ENCODE results near the gene RNF8. TPM values are rescaled to one million over a fixed set of nuclear protein-coding genes. Genes with fewer than 3 reads are reported as not detected.

The RNF8 gene
- total RNA-seq, 2 experiments from 2014 or later: 19.8 to 21.1 TPM

DNA sequence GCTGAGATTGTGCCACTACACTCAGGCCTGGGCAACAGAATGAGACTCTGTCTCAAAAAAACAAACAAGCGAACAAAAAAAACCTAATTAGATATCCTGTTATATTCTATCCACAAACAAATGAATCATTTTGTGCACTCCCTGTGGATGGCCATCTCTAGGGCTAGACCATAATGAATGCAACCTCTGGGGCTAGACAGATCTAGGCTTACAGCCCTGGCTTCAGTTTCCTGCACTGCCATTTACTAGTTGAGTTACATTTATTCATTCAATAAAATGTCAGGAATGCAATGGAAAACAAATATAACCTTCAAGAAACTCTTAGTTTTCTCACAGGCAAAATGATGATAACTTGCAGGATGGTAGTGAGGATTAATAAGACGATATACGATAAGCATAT, 6.6 kb upstream of the RNF8 start:
- H3K4me3 Mint-ChIP-seq: no peak overlapping the region
- no peaks in the 10 kb centered on the region for H3K4me1 Mint-ChIP-seq (ENCODE audit: low read depth)
- H3K9me3 Mint-ChIP-seq: no peaks in the 10 kb centered on the region
- no peak overlapping the region for H3K27ac Mint-ChIP-seq
- no peaks in the 10 kb centered on the region for H3K36me3 Mint-ChIP-seq (ENCODE audit: low read depth)
- ChIA-PET POLR2A (interaction anchor here (0.6 kb wide), 1 partner anchor 12 kb away, joined by 4 read pairs; no protein-coding TSS in a partner anchor), CTCF (no interaction called here)
- TF ChIP-seq CTCF (IDR thresholded peaks at IDR 0.05): no peak
- intact Hi-C loops (cut with micrococcal nuclease): no loop called here
- peaks cover 24% of the 10 kb centered on the region for H3K27me3 Mint-ChIP-seq
- ATAC-seq (no peak), DNase-seq (no peak)

DNA sequence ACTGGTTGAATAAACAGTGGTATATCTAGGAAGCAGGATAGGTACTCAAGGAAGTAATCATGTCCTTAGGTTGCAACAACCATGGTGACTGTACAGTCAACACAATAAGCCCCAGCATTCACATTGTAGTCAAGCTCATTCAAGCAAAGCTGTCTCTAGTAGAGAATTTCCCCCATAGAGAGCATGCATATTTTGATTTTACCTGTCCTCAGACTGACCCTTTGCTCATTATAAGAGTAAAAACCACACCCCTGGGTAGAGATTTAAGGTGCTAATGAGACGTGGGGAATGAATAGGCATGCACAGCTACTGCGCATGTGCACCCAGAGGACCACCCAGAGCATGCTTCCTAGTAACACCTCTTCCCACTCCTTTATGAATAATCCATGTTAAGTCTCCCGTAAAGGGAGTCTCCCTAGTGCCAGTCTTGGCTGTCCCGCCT, 6.1 kb upstream of the RNF8 start:
- intact Hi-C loops (cut with micrococcal nuclease): no loop called here
- ATAC-seq (no peak), DNase-seq (no peak)
- H3K4me1 Mint-ChIP-seq (ENCODE audit: low read depth): no peaks in the 10 kb centered on the region
- H3K27ac Mint-ChIP-seq: no peak overlapping the region
- POLR2A ChIA-PET: interaction anchor here (0.6 kb wide), 1 partner anchor 12 kb away, joined by 4 read pairs; no protein-coding TSS in a partner anchor
- no peaks in the 10 kb centered on the region for H3K9me3 Mint-ChIP-seq
- H3K36me3 Mint-ChIP-seq (ENCODE audit: low read depth): no peaks in the 10 kb centered on the region
- peaks cover 24% of the 10 kb centered on the region for H3K27me3 Mint-ChIP-seq
- no peak overlapping the region for H3K4me3 Mint-ChIP-seq
- TF ChIP-seq CTCF (IDR thresholded peaks at IDR 0.05): no peak
- CTCF ChIA-PET: no interaction called here

DNA sequence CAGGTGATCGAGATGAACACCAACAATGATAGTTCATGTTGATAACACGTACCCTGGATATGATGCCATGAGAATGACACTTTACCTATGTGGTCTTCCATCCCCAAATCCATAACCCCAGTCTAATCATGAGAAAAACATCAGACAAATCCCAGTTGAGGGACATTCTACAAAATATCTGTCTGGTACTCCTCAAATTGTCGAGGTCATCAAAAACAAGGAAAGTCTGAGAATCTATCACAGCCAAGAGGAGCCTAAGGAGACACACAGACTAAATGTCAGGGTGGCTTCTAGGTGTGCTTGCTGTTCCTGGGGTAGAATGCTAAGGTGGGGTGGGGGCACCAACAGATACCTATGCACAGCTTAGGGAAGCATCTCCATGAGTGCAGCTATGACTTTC, 2.8 kb upstream of the RNF8 start:
- no peak overlapping the region for H3K4me3 Mint-ChIP-seq
- ChIA-PET POLR2A (interaction anchor here (0.7 kb wide), 1 partner anchor 12 kb away, joined by 3 read pairs; no protein-coding TSS in a partner anchor), CTCF (no interaction called here)
- intact Hi-C loops (cut with micrococcal nuclease): no loop called here
- H3K27ac Mint-ChIP-seq: no peak overlapping the region
- TF ChIP-seq CTCF (IDR thresholded peaks at IDR 0.05): no peak
- DNase-seq: no peak
- H3K36me3 Mint-ChIP-seq (ENCODE audit: low read depth): peaks cover 6% of the 10 kb centered on the region
- H3K27me3 Mint-ChIP-seq: peaks cover 13% of the 10 kb centered on the region
- no peaks in the 10 kb centered on the region for H3K9me3 Mint-ChIP-seq
- ATAC-seq: no peak
- H3K4me1 Mint-ChIP-seq (ENCODE audit: low read depth): peaks cover 18% of the 10 kb centered on the region

DNA sequence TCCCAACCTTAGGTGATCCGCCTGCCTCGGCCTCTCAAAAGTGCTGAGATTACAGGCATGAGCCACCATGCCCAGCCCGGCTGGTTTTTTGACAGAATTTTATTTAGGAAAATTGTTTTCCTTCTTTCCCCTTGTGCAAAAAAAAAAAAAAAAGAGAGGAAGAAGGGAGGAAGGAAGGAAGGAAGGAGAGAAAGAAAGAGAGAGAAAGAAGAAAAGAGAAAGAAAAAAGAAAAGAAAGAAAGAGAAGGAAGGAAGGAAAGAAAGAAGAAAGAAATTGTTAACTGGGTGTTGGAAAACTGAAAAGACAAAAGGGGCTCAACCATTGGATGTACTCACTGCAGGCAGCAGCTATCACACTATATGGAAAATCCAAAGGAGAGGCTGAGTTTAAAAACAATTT, 1.4 kb upstream of the RNF8 start:
- Mint-ChIP-seq H3K27ac (no peak overlapping the region), H3K4me3 (no peak overlapping the region), H3K27me3 (peaks cover 7% of the 10 kb centered on the region), H3K4me1 (ENCODE audit: low read depth) (peaks cover 19% of the 10 kb centered on the region), H3K36me3 (ENCODE audit: low read depth) (peaks cover 6% of the 10 kb centered on the region), H3K9me3 (no peaks in the 10 kb centered on the region)
- intact Hi-C loops (cut with micrococcal nuclease): no loop called here
- DNase-seq (no peak), ATAC-seq (no peak)
- TF ChIP-seq CTCF (IDR thresholded peaks at IDR 0.05): no peak
- ChIA-PET CTCF (interaction anchor here (1.2 kb wide), 1 partner anchor 26 kb away, joined by 3 read pairs; no protein-coding TSS in a partner anchor), POLR2A (interaction anchor here (0.7 kb wide), 1 partner anchor 80 kb away, joined by 3 read pairs; no protein-coding TSS in a partner anchor)

GRCh38 chr6:37354526-37355384, 972 bp downstream of the RNF8 start:
- DNase-seq: peak; percentile 47
- ATAC-seq: peak; percentile 15
- ChIA-PET POLR2A (interaction anchor here (1.0 to 1.1 kb wide), 2 partner anchors 8 to 80 kb away, joined by 3 to 4 read pairs; no protein-coding TSS in a partner anchor), CTCF (interaction anchor here (0.9 to 3.2 kb wide), 3 partner anchors 10 to 29 kb away, joined by 3 to 11 read pairs (median 3); no protein-coding TSS in a partner anchor)
- no peak for TF ChIP-seq CTCF (IDR thresholded peaks at IDR 0.05)
- intact Hi-C loops (cut with micrococcal nuclease): no loop called here
- H3K36me3 Mint-ChIP-seq (ENCODE audit: low read depth): peaks cover 6% of the 10 kb centered on the region
- no peaks in the 10 kb centered on the region for H3K27me3 Mint-ChIP-seq
- H3K9me3 Mint-ChIP-seq: no peaks in the 10 kb centered on the region
- peak overlapping the region; percentile 90 for H3K4me3 Mint-ChIP-seq
- peaks cover 26% of the 10 kb centered on the region for H3K4me1 Mint-ChIP-seq (ENCODE audit: low read depth)
- H3K27ac Mint-ChIP-seq: peak overlapping the region; percentile 89

All from activated CD8-positive, alpha-beta T cell treated with anti-CD3 and anti-CD28 coated beads for 36 hours (primary cell).